ENCODE data around the gene TSGA10IP. TPM values are rescaled to one million over a fixed set of nuclear protein-coding genes. Genes with fewer than 3 reads are reported as not detected.

The TSGA10IP gene
- total RNA-seq, 1 experiment from 2014 or later = not detected

DNA sequence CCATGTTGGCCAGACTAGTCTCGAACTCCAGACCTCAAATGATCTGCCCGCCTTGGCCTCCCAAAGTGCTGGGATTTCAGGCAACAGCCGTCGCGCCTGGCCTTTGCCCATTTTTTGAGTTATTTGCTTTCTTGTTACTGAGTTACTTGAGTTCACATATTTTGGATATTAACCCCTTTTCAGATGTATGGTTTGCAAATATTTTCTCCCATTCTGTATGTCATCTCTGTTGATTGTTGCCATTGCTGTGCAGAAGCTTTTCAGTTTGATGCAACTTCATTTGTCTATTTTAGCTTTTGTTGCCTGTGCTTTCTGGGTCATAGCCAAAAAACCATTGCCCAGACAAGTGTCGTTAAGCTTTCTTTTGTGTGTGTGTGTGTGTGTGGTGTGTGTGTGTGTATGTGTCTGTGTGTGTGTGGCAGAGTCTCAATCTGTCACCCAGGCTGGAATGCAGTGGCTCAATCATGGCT is 6.8 kb downstream of the TSGA10IP start:
- TF ChIP-seq, protein P1, sequence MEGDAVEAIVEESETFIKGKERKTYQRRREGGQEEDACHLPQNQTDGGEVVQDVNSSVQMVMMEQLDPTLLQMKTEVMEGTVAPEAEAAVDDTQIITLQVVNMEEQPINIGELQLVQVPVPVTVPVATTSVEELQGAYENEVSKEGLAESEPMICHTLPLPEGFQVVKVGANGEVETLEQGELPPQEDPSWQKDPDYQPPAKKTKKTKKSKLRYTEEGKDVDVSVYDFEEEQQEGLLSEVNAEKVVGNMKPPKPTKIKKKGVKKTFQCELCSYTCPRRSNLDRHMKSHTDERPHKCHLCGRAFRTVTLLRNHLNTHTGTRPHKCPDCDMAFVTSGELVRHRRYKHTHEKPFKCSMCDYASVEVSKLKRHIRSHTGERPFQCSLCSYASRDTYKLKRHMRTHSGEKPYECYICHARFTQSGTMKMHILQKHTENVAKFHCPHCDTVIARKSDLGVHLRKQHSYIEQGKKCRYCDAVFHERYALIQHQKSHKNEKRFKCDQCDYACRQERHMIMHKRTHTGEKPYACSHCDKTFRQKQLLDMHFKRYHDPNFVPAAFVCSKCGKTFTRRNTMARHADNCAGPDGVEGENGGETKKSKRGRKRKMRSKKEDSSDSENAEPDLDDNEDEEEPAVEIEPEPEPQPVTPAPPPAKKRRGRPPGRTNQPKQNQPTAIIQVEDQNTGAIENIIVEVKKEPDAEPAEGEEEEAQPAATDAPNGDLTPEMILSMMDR (IDR thresholded peaks at IDR 0.05; ENCODE audit: insufficient read depth in 1 of 2, low read depth in 1 of 2, low read length in 1 of 2, severe bottlenecking in 1 of 2, unreplicated experiment in 1 of 2) = no peak
- H3K27me3 Mint-ChIP-seq (ENCODE audit: insufficient read depth, unreplicated experiment) = no peaks in the 10 kb centered on the region
- peak; percentile 66 to 72 for DNase-seq
- CTCF ChIA-PET = interaction anchor here (0.6 to 1.2 kb wide), 5 partner anchors 15 to 1108 kb away, joined by 3 to 5 read pairs (median 3); partner anchors contain the start of gene FIBP
- H3K4me1 Mint-ChIP-seq (ENCODE audit: low read depth, unreplicated experiment) = peaks cover 6% of the 10 kb centered on the region
- no TSS peak for BruUV-seq (replicated peaks)
- Histone ChIP-seq H3K9me3 (no peaks in the 10 kb centered on the region), H3K4me3 (ENCODE audit: low read depth, low read length) (no peak overlapping the region), H3K4me1 (peaks cover 25% of the 10 kb centered on the region), H3K36me3 (ENCODE audit: control insufficient read depth, insufficient read depth, low read length) (no peaks in the 10 kb centered on the region), H3K27me3 (replicated peaks; ENCODE audit: control insufficient read depth, insufficient read depth, low read length) (no peaks in the 10 kb centered on the region)
- peak overlapping the region; percentile 15 for H3K27ac Mint-ChIP-seq (ENCODE audit: unreplicated experiment)
- no peaks in the 10 kb centered on the region for H3K36me3 Mint-ChIP-seq (ENCODE audit: insufficient read depth, unreplicated experiment)
- H3K4me3 Mint-ChIP-seq (ENCODE audit: unreplicated experiment) = peak overlapping the region; percentile 23
- intact Hi-C loops (cut with micrococcal nuclease; ENCODE audit: unreplicated experiment) = loop anchor here (1.0 kb wide), 1 partner anchor 9 kb away; the partner anchor contains the start of gene SART1
- POLR2A ChIA-PET = no interaction called here
- H3K9me3 Mint-ChIP-seq (ENCODE audit: unreplicated experiment) = no peaks in the 10 kb centered on the region

DNA sequence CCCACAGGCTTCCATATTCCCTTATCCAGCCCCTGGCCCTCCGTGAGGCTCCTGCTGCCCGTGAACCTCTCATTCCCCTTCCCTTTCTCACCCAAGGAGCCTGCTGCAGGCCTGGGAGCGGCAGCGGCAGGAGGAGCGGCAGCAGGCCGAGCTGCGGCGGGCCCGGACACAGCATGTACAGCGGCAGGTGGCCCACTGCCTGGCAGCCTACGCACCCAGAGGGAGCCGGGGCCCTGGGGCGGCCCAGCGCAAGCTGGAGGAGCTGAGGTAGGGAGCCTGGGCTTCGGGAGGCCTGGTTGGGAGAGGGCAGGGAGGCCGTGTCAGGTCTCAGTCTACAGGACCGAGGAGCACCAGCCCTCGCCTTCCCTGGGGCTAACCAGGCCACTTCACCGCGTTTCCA is 8.2 kb downstream of the TSGA10IP start:
- no peak for DNase-seq
- H3K9me3 Mint-ChIP-seq (ENCODE audit: unreplicated experiment) = no peaks in the 10 kb centered on the region
- no peak overlapping the region for H3K27ac Mint-ChIP-seq (ENCODE audit: unreplicated experiment)
- POLR2A ChIA-PET = no interaction called here
- H3K27me3 ChIP-seq (replicated peaks; ENCODE audit: control insufficient read depth, insufficient read depth, low read length) = no peaks in the 10 kb centered on the region
- TF ChIP-seq, protein P1 (IDR thresholded peaks at IDR 0.05; ENCODE audit: insufficient read depth in 1 of 2, low read depth in 1 of 2, low read length in 1 of 2, severe bottlenecking in 1 of 2, unreplicated experiment in 1 of 2) = no peak
- CTCF ChIA-PET = no interaction called here
- BruUV-seq (replicated peaks) = no TSS peak
- intact Hi-C loops (cut with micrococcal nuclease; ENCODE audit: unreplicated experiment) = no loop called here
- peaks cover 25% of the 10 kb centered on the region for H3K4me1 ChIP-seq
- H3K4me3 ChIP-seq (ENCODE audit: low read depth, low read length) = no peak overlapping the region
- H3K36me3 Mint-ChIP-seq (ENCODE audit: insufficient read depth, unreplicated experiment) = no peaks in the 10 kb centered on the region
- H3K9me3 ChIP-seq = no peaks in the 10 kb centered on the region
- no peaks in the 10 kb centered on the region for H3K27me3 Mint-ChIP-seq (ENCODE audit: insufficient read depth, unreplicated experiment)
- no peak overlapping the region for H3K4me3 Mint-ChIP-seq (ENCODE audit: unreplicated experiment)
- H3K36me3 ChIP-seq (ENCODE audit: control insufficient read depth, insufficient read depth, low read length) = no peaks in the 10 kb centered on the region
- H3K4me1 Mint-ChIP-seq (ENCODE audit: low read depth, unreplicated experiment) = peaks cover 6% of the 10 kb centered on the region

DNA sequence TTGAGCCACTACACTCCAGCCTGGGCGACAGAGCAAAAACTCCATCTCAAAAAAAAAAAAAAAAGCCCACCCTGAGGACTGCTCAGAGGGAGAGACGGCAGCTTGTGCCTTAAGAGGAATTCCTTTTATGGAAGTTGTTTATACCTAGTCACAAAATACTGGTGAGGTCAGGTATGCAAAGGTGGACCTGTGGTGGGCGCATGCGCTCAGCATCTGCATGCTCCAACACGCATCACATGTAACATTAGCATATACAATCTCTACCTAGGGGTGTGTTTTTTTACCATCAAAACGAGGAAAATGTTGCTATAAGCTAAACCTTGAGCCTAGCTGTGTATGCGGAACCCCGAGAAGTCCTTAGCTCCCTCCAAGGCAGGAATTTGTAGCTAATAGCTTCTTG is 9.5 kb downstream of the TSGA10IP start:
- ChIA-PET POLR2A (interaction anchor here (0.6 kb wide), 1 partner anchor 16 kb away, joined by 4 read pairs; no protein-coding TSS in a partner anchor), CTCF (interaction anchor here (0.8 kb wide), 1 partner anchor 95 kb away, joined by 3 read pairs; no protein-coding TSS in a partner anchor)
- intact Hi-C loops (cut with micrococcal nuclease; ENCODE audit: unreplicated experiment) = no loop called here
- DNase-seq = no peak
- Mint-ChIP-seq H3K27ac (ENCODE audit: unreplicated experiment) (no peak overlapping the region), H3K4me3 (ENCODE audit: unreplicated experiment) (no peak overlapping the region), H3K27me3 (ENCODE audit: insufficient read depth, unreplicated experiment) (no peaks in the 10 kb centered on the region), H3K4me1 (ENCODE audit: low read depth, unreplicated experiment) (peaks cover 6% of the 10 kb centered on the region), H3K9me3 (ENCODE audit: unreplicated experiment) (no peaks in the 10 kb centered on the region), H3K36me3 (ENCODE audit: insufficient read depth, unreplicated experiment) (no peaks in the 10 kb centered on the region)
- H3K9me3 ChIP-seq = no peaks in the 10 kb centered on the region
- BruUV-seq (replicated peaks) = no TSS peak
- H3K4me3 ChIP-seq (ENCODE audit: low read depth, low read length) = no peak overlapping the region
- H3K27me3 ChIP-seq (replicated peaks; ENCODE audit: control insufficient read depth, insufficient read depth, low read length) = no peaks in the 10 kb centered on the region
- TF ChIP-seq, protein P1 (IDR thresholded peaks at IDR 0.05; ENCODE audit: insufficient read depth in 1 of 2, low read depth in 1 of 2, low read length in 1 of 2, severe bottlenecking in 1 of 2, unreplicated experiment in 1 of 2) = no peak
- no peaks in the 10 kb centered on the region for H3K36me3 ChIP-seq (ENCODE audit: control insufficient read depth, insufficient read depth, low read length)
- H3K4me1 ChIP-seq = peaks cover 25% of the 10 kb centered on the region
